ENCODE results near the gene GSC. TPM values are rescaled to one million over a fixed set of nuclear protein-coding genes. Genes with fewer than 3 reads are reported as not detected.

The GSC gene
- polyA plus RNA-seq, 1 donor (not counting 4 experiments of a cell fraction or from before 2014, with no cell fraction given): not detected

GRCh38 chr14:94771158-94771905 lies 1.4 kb upstream of the GSC start:
- no peaks in the 10 kb centered on the region for H4K20me1 ChIP-seq (ENCODE audit: control insufficient read depth, extremely low read depth, insufficient read depth, low read length)
- H3K79me2 ChIP-seq (ENCODE audit: control insufficient read depth, insufficient read depth, low read length): no peaks in the 10 kb centered on the region
- H3K27me3 ChIP-seq (ENCODE audit: control insufficient read depth, extremely low read depth, insufficient read depth, low read length): peaks cover 91% of the 10 kb centered on the region
- no peak overlapping the region for H2AFZ ChIP-seq (ENCODE audit: control insufficient read depth, low read length)
- DNase-seq (ENCODE audit: low read depth, low spot score): no peak
- no peak for FAIRE-seq
- TF ChIP-seq EZH2 (IDR thresholded peaks at IDR 0.05; ENCODE audit: low read length) (no peak), CTCF (optimal IDR thresholded peaks at IDR 0.05 in 1 of 3, IDR thresholded peaks at IDR 0.05 in 1 of 3, conservative IDR thresholded peaks at IDR 0.05 in 1 of 3; ENCODE audit: extremely low read depth in 1 of 3, insufficient read depth in 2 of 3, low read length in 3 of 3) (no peak)
- H3K4me3 ChIP-seq (ENCODE audit: control insufficient read depth in 2 of 3, extremely low read depth in 1 of 3, insufficient read depth in 2 of 3, low read depth in 1 of 3, low read length in 3 of 3): no peak overlapping the region
- peaks cover 7% of the 10 kb centered on the region for H3K4me1 ChIP-seq (ENCODE audit: control insufficient read depth, extremely low read depth, insufficient read depth, low read length)
- H3K9ac ChIP-seq (ENCODE audit: control insufficient read depth, extremely low read depth, insufficient read depth, low read length): no peak overlapping the region
- no peak overlapping the region for H3K27ac ChIP-seq (ENCODE audit: control insufficient read depth, insufficient read depth, low read length)
- H3K9me1 ChIP-seq (ENCODE audit: control insufficient read depth, extremely low read depth, insufficient read depth, low read length): no peaks in the 10 kb centered on the region
- peaks cover 7% of the 10 kb centered on the region for H3K9me3 ChIP-seq (ENCODE audit: control insufficient read depth, low read depth, low read length)
- dilution Hi-C loops (cut with MboI; ENCODE audit: extremely low pct_ligation_motif_present, low sequenced_read_pairs): no loop called here
- H3K36me3 ChIP-seq (ENCODE audit: control insufficient read depth in 2 of 2, extremely low read depth in 1 of 2, insufficient read depth in 2 of 2, low read length in 2 of 2): no peaks in the 10 kb centered on the region
- H3K4me2 ChIP-seq (ENCODE audit: control insufficient read depth, extremely low read depth, insufficient read depth, low read depth, low read length): no peak overlapping the region

- TF ChIP-seq CTCF (optimal IDR thresholded peaks at IDR 0.05 in 1 of 3, IDR thresholded peaks at IDR 0.05 in 1 of 3, conservative IDR thresholded peaks at IDR 0.05 in 1 of 3; ENCODE audit: extremely low read depth in 1 of 3, insufficient read depth in 2 of 3, low read length in 3 of 3) (no peak), EZH2 (IDR thresholded peaks at IDR 0.05; ENCODE audit: low read length) (peak; percentile 32)
- no peak overlapping the region for H3K4me2 ChIP-seq (ENCODE audit: control insufficient read depth, extremely low read depth, insufficient read depth, low read depth, low read length)
- no peaks in the 10 kb centered on the region for H3K9me1 ChIP-seq (ENCODE audit: control insufficient read depth, extremely low read depth, insufficient read depth, low read length)
- dilution Hi-C loops (cut with MboI; ENCODE audit: extremely low pct_ligation_motif_present, low sequenced_read_pairs): no loop called here
- H3K79me2 ChIP-seq (ENCODE audit: control insufficient read depth, insufficient read depth, low read length): no peaks in the 10 kb centered on the region
- H3K9ac ChIP-seq (ENCODE audit: control insufficient read depth, extremely low read depth, insufficient read depth, low read length): no peak overlapping the region
- H3K9me3 ChIP-seq (ENCODE audit: control insufficient read depth, low read depth, low read length): peaks cover 7% of the 10 kb centered on the region
- FAIRE-seq: no peak
- H3K27me3 ChIP-seq (ENCODE audit: control insufficient read depth, extremely low read depth, insufficient read depth, low read length): peaks cover 91% of the 10 kb centered on the region
- no peak for DNase-seq (ENCODE audit: low read depth, low spot score)
- H3K4me1 ChIP-seq (ENCODE audit: control insufficient read depth, extremely low read depth, insufficient read depth, low read length): peaks cover 7% of the 10 kb centered on the region
- no peaks in the 10 kb centered on the region for H4K20me1 ChIP-seq (ENCODE audit: control insufficient read depth, extremely low read depth, insufficient read depth, low read length)
- H3K36me3 ChIP-seq (ENCODE audit: control insufficient read depth in 2 of 2, extremely low read depth in 1 of 2, insufficient read depth in 2 of 2, low read length in 2 of 2): no peaks in the 10 kb centered on the region
- H3K27ac ChIP-seq (ENCODE audit: control insufficient read depth, insufficient read depth, low read length): no peak overlapping the region
- no peak overlapping the region for H3K4me3 ChIP-seq (ENCODE audit: control insufficient read depth in 2 of 3, extremely low read depth in 1 of 3, insufficient read depth in 2 of 3, low read depth in 1 of 3, low read length in 3 of 3)
- H2AFZ ChIP-seq (ENCODE audit: control insufficient read depth, low read length): no peak overlapping the region
Measured at GRCh38 chr14:94770815-94771157, 873 bp upstream of the GSC start.

All from keratinocyte (primary cell).